NB4 (cell line): ENCODE measurements around the gene FZD1.

ENCODE experiments used
- CTCF ChIP-seq: IDR thresholded peaks from one replicate; pipeline ENCODE4 v1.5.1; 2012; ENCODE audit warnings: low read depth, low read length
- MYC ChIP-seq: IDR thresholded peaks from 2 replicates; pipeline ENCODE4 v1.6.1; 2011; ENCODE audit warnings: low read depth, low read length
- POLR2A ChIP-seq: IDR thresholded peaks from 2 replicates; pipeline ENCODE4 v1.6.1; 2011; ENCODE audit warnings: mild to moderate bottlenecking; ENCODE audit not compliant: insufficient read length; ENCODE audit errors: extremely low read depth
- TF ChIP-seq, protein P1 (sequence below): IDR thresholded peaks from 2 replicates; pipeline ENCODE4 v1.6.1; 2011; ENCODE audit warnings: low read depth, low read length

DNA sequence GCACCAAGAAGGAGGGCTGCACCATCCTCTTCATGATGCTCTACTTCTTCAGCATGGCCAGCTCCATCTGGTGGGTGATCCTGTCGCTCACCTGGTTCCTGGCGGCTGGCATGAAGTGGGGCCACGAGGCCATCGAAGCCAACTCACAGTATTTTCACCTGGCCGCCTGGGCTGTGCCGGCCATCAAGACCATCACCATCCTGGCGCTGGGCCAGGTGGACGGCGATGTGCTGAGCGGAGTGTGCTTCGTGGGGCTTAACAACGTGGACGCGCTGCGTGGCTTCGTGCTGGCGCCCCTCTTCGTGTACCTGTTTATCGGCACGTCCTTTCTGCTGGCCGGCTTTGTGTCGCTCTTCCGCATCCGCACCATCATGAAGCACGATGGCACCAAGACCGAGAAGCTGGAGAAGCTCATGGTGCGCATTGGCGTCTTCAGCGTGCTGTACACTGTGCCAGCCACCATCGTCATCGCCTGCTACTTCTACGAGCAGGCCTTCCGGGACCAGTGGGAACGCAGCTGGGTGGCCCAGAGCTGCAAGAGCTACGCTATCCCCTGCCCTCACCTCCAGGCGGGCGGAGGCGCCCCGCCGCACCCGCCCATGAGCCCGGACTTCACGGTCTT is 1.9 kb downstream of the FZD1 start:
- no peak for TF ChIP-seq POLR2A
- no peak for TF ChIP-seq CTCF
- TF ChIP-seq, protein P1, sequence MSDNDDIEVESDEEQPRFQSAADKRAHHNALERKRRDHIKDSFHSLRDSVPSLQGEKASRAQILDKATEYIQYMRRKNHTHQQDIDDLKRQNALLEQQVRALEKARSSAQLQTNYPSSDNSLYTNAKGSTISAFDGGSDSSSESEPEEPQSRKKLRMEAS, result no peak
- TF ChIP-seq MYC, result no peak
